HCT116 (cell line): Measurements from ENCODE around the gene CYP21A2.

Experiments
- EGR1 ChIP-seq: IDR thresholded peaks from 2 replicates; pipeline ENCODE4 v1.6.1; 2012; ENCODE audit warnings: low read depth
- EZH2 ChIP-seq: fragments of 200-600 bp; sonication (generic); IDR thresholded peaks from 2 replicates; pipeline ENCODE4 v1.6.1; 2017; ENCODE audit warnings: antibody characterized with exemption, mixed run types
- EZH2phosphoT487 ChIP-seq: fragments of 200-600 bp; IDR thresholded peaks from 2 replicates; pipeline ENCODE4 v1.6.1; 2018; ENCODE audit warnings: antibody characterized with exemption, borderline replicate concordance
- JUND ChIP-seq: IDR thresholded peaks from 2 replicates; pipeline ENCODE4 v1.6.1; 2012
- POLR2A ChIP-seq: IDR thresholded peaks from 2 replicates; pipeline ENCODE4 v1.7.0; 2011; ENCODE audit warnings: borderline replicate concordance; ENCODE audit not compliant: insufficient read depth, insufficient read length; ENCODE audit errors: extremely low read depth
- POLR2AphosphoS5 ChIP-seq: IDR thresholded peaks from 2 replicates; pipeline ENCODE4 v1.6.1; 2011; ENCODE audit warnings: mild to moderate bottlenecking, low read depth, low read length, moderate library complexity
- RAD21 ChIP-seq: IDR thresholded peaks from 2 replicates; pipeline ENCODE4 v1.6.1; 2012; ENCODE audit warnings: low read depth, mild to moderate bottlenecking
- SRF ChIP-seq: IDR thresholded peaks from 2 replicates; pipeline ENCODE4 v1.6.1; 2012; ENCODE audit warnings: low read depth
- YY1 ChIP-seq: IDR thresholded peaks from 2 replicates; pipeline ENCODE4 v1.6.1; 2011; ENCODE audit warnings: low read length, low read depth, moderate library complexity, mild to moderate bottlenecking; ENCODE audit not compliant: insufficient replicate concordance; ENCODE audit errors: extremely low read depth
- ZNF274 ChIP-seq: fragments of 200-500 bp; sonication (Bioruptor generic); IDR thresholded peaks from 2 replicates; pipeline ENCODE4 v1.6.1; 2014; ENCODE audit warnings: mild to moderate bottlenecking, low read depth, low read length, inconsistent platforms
- TF ChIP-seq, protein P1 (sequence below), 3 experiments: fragments of 200-600 bp in 1 of 3; sonication (generic) in 1 of 3; IDR thresholded peaks in 2 of 3; conservative IDR thresholded peaks in 1 of 3; 2 replicates each; pipeline ENCODE4 v1.5.1; 2012 to 2017; ENCODE audit warnings: low read depth in 2 of 3, low read length in 2 of 3, antibody characterized with exemption in 1 of 3, borderline replicate concordance in 1 of 3, control low read depth in 1 of 3, mild to moderate bottlenecking in 1 of 3, mixed read lengths in 1 of 3, mixed run types in 1 of 3, moderate library complexity in 1 of 3; ENCODE audit not compliant: insufficient read depth in 1 of 3
- TF ChIP-seq, protein P2 (sequence below): IDR thresholded peaks from 2 replicates; pipeline ENCODE4 v1.6.1; 2011; ENCODE audit warnings: mild to moderate bottlenecking, low read length, moderate library complexity; ENCODE audit not compliant: insufficient replicate concordance; ENCODE audit errors: extremely low read depth
- TF ChIP-seq, protein P3 (sequence below): IDR thresholded peaks from 2 replicates; pipeline ENCODE4 v1.6.1; 2012
- TF ChIP-seq, protein P4 (sequence below): IDR thresholded peaks from 2 replicates; pipeline ENCODE4 v1.6.1; 2012

DNA sequence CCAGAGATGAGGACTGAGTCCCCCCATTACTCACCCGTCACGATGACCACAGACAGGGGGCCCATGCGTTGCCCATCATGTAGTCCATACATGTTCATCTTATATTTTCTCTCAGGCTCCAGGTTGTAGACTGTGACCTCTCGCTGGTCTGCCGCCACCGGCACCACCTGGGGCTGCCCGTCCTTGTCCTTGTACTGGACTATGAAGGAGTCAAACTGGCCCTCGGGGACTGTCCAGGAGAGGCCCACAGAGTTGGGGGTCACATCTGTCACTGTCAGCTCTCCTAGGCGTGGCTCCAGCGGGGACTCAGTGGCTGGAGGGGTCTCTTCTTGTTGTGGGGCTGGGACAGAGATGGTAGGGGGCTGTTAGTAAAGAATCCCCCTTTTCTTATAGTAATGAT is 35.4 kb downstream of the CYP21A2 start:
- TF ChIP-seq, protein P1, sequence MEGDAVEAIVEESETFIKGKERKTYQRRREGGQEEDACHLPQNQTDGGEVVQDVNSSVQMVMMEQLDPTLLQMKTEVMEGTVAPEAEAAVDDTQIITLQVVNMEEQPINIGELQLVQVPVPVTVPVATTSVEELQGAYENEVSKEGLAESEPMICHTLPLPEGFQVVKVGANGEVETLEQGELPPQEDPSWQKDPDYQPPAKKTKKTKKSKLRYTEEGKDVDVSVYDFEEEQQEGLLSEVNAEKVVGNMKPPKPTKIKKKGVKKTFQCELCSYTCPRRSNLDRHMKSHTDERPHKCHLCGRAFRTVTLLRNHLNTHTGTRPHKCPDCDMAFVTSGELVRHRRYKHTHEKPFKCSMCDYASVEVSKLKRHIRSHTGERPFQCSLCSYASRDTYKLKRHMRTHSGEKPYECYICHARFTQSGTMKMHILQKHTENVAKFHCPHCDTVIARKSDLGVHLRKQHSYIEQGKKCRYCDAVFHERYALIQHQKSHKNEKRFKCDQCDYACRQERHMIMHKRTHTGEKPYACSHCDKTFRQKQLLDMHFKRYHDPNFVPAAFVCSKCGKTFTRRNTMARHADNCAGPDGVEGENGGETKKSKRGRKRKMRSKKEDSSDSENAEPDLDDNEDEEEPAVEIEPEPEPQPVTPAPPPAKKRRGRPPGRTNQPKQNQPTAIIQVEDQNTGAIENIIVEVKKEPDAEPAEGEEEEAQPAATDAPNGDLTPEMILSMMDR (IDR thresholded peaks at IDR 0.05 in 2 of 3, conservative IDR thresholded peaks at IDR 0.05 in 1 of 3; ENCODE audit: borderline replicate concordance in 1 of 3, insufficient read depth in 1 of 3, low read depth in 2 of 3, low read length in 2 of 3): no peak
- TF ChIP-seq EZH2 (no peak), POLR2A (no peak), ZNF274 (no peak), EZH2phosphoT487 (no peak), POLR2AphosphoS5 (no peak), RAD21 (no peak), SRF (no peak), EGR1 (no peak), JUND (no peak), YY1 (no peak)
- TF ChIP-seq, protein P2, sequence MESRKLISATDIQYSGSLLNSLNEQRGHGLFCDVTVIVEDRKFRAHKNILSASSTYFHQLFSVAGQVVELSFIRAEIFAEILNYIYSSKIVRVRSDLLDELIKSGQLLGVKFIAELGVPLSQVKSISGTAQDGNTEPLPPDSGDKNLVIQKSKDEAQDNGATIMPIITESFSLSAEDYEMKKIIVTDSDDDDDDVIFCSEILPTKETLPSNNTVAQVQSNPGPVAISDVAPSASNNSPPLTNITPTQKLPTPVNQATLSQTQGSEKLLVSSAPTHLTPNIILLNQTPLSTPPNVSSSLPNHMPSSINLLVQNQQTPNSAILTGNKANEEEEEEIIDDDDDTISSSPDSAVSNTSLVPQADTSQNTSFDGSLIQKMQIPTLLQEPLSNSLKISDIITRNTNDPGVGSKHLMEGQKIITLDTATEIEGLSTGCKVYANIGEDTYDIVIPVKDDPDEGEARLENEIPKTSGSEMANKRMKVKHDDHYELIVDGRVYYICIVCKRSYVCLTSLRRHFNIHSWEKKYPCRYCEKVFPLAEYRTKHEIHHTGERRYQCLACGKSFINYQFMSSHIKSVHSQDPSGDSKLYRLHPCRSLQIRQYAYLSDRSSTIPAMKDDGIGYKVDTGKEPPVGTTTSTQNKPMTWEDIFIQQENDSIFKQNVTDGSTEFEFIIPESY: no peak
- TF ChIP-seq, protein P3, sequence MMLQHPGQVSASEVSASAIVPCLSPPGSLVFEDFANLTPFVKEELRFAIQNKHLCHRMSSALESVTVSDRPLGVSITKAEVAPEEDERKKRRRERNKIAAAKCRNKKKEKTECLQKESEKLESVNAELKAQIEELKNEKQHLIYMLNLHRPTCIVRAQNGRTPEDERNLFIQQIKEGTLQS: no peak
- TF ChIP-seq, protein P4, sequence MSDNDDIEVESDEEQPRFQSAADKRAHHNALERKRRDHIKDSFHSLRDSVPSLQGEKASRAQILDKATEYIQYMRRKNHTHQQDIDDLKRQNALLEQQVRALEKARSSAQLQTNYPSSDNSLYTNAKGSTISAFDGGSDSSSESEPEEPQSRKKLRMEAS: no peak
